GM23338 (cell line): ENCODE measurements around the gene ANO6. TPM values are rescaled to one million over a fixed set of nuclear protein-coding genes. Genes with fewer than 3 reads are reported as not detected.

Experiments used
- ATAC-seq: fragments of 200-7000 bp; cut with Tn5 transposase; 3 replicates; pipeline ENCODE4 v1.9.1; 2020
- DNase-seq: peaks from one replicate; pipeline ENCODE4 v3.0.0-alpha.2; 2015; ENCODE audit warnings: low spot score
- H2AFZ ChIP-seq: fragments of 200-600 bp; sonication (generic); 2 replicates; pipeline ENCODE4 v1.8.0; 2016; ENCODE audit warnings: antibody characterized with exemption, mild to moderate bottlenecking, moderate library complexity
- H3F3A ChIP-seq: fragments of 200-600 bp; sonication (generic); replicated peaks from 2 replicates; pipeline ENCODE4 v1.8.0; 2017; ENCODE audit warnings: antibody characterized with exemption, mixed run types, low read depth
- H3K27ac ChIP-seq: fragments of 200-600 bp; sonication (generic); 2 replicates; pipeline ENCODE4 v1.6.1; 2016; ENCODE audit warnings: low read depth
- H3K27me3 ChIP-seq: fragments of 200-600 bp; sonication (generic); 2 replicates; pipeline ENCODE4 v1.8.0; 2016; ENCODE audit warnings: mild to moderate bottlenecking, mixed run types, moderate library complexity; ENCODE audit not compliant: insufficient read depth
- H3K36me3 ChIP-seq: fragments of 200-600 bp; sonication (generic); 2 replicates; pipeline ENCODE4 v1.8.0; 2016; ENCODE audit warnings: mild to moderate bottlenecking; ENCODE audit not compliant: insufficient read depth
- H3K4me1 ChIP-seq: fragments of 200-600 bp; sonication (generic); 2 replicates; pipeline ENCODE4 v1.8.0; 2016; ENCODE audit warnings: mild to moderate bottlenecking, moderate library complexity; ENCODE audit not compliant: insufficient read depth
- H3K4me2 ChIP-seq: fragments of 200-600 bp; sonication (generic); 2 replicates; pipeline ENCODE4 v1.7.1; 2017; ENCODE audit warnings: mixed run types
- H3K4me3 ChIP-seq: fragments of 200-600 bp; sonication (generic); 2 replicates; pipeline ENCODE4 v1.6.1; 2016; ENCODE audit warnings: mixed run types
- H3K79me2 ChIP-seq: fragments of 200-600 bp; sonication (generic); replicated peaks from 2 replicates; pipeline ENCODE4 v1.8.0; 2017; ENCODE audit warnings: mild to moderate bottlenecking; ENCODE audit not compliant: insufficient read depth
- H3K9me2 ChIP-seq: fragments of 200-600 bp; sonication (generic); 2 replicates; pipeline ENCODE4 v1.8.0; 2017; ENCODE audit not compliant: insufficient read depth
- H4K20me1 ChIP-seq: fragments of 200-600 bp; sonication (generic); replicated peaks from 2 replicates; pipeline ENCODE4 v1.8.0; 2017; ENCODE audit warnings: mild to moderate bottlenecking; ENCODE audit not compliant: insufficient read depth
- H3K27ac Mint-ChIP-seq: 2 replicates; pipeline ENCODE4 v1.8.0; 2020; ENCODE audit warnings: inconsistent platforms, mild to moderate bottlenecking, moderate library complexity, mixed read lengths
- H3K27me3 Mint-ChIP-seq: 3 replicates; pipeline ENCODE4 v1.8.0; 2022; ENCODE audit warnings: low read depth, mild to moderate bottlenecking, moderate library complexity, mixed read lengths, inconsistent platforms; ENCODE audit not compliant: insufficient read depth, poor library complexity
- H3K36me3 Mint-ChIP-seq: 3 replicates; pipeline ENCODE4 v1.8.0; 2021; ENCODE audit warnings: low read depth, mild to moderate bottlenecking, inconsistent platforms, moderate library complexity, mixed read lengths
- H3K4me1 Mint-ChIP-seq: 3 replicates; pipeline ENCODE4 v1.8.0; 2020; ENCODE audit warnings: mild to moderate bottlenecking, inconsistent platforms, mixed read lengths
- H3K4me3 Mint-ChIP-seq: 3 replicates; pipeline ENCODE4 v1.8.0; 2021; ENCODE audit warnings: moderate library complexity, mild to moderate bottlenecking, inconsistent platforms, mixed read lengths
- H3K9me3 Mint-ChIP-seq: 3 replicates; pipeline ENCODE4 v1.8.0; 2020; ENCODE audit warnings: moderate library complexity, mild to moderate bottlenecking, inconsistent platforms, mixed read lengths
- CREB1 ChIP-seq: fragments of 250-450 bp; sonication (Bioruptor Pico); IDR thresholded peaks from 2 replicates; pipeline ENCODE4 v1.5.0; 2020; ENCODE audit warnings: low read depth, mild to moderate bottlenecking, moderate library complexity
- EZH2 ChIP-seq: fragments of 200-600 bp; sonication (generic); IDR thresholded peaks from one replicate; pipeline ENCODE4 v1.8.0; 2017; ENCODE audit warnings: antibody characterized with exemption, mild to moderate bottlenecking, low read depth; ENCODE audit not compliant: unreplicated experiment
- EZH2phosphoT487 ChIP-seq: fragments of 200-600 bp; sonication (generic); IDR thresholded peaks from one replicate; pipeline ENCODE4 v1.8.1; 2018; ENCODE audit warnings: antibody characterized with exemption; ENCODE audit not compliant: unreplicated experiment
- JUNB ChIP-seq: IDR thresholded peaks from one replicate; pipeline ENCODE4 v1.6.1; 2016; ENCODE audit warnings: antibody characterized with exemption; ENCODE audit not compliant: unreplicated experiment
- NANOG ChIP-seq: IDR thresholded peaks from 2 replicates; pipeline ENCODE4 v1.6.1; 2016; ENCODE audit warnings: antibody characterized with exemption, borderline replicate concordance
- STAT1 ChIP-seq: IDR thresholded peaks from one replicate; pipeline ENCODE4 v1.6.1; 2016; ENCODE audit warnings: antibody characterized with exemption; ENCODE audit not compliant: unreplicated experiment
- polyA plus RNA-seq: library from polyadenylated mRNA; unstranded; fragments of >200 nt; fragmentation: Nextera tagmentation; extraction: Ambion mirVana; gene quantifications from 2 replicates; pipeline ENCODE4 v1.2.1, GENCODE V29; 2016
- total RNA-seq: library from RNA; depleted of rRNA; stranded (reverse); fragments of >200 nt; shearing (Covaris generic); gene quantifications from 2 replicates; pipeline ENCODE4 v1.2.3, GENCODE V29; 2014
- TF ChIP-seq, protein P1 (sequence below): fragments of 250-450 bp; sonication (Bioruptor Pico); IDR thresholded peaks from 2 replicates; pipeline ENCODE4 v1.5.0; 2020; ENCODE audit warnings: mild to moderate bottlenecking, moderate library complexity
- TF ChIP-seq, protein P2 (sequence below): IDR thresholded peaks from one replicate; pipeline ENCODE4 v1.6.1; 2018; ENCODE audit warnings: antibody characterized with exemption; ENCODE audit not compliant: unreplicated experiment

The ANO6 gene
- total and polyA plus RNA-seq, 2 experiments from 2014 or later = 21.1 to 48.9 TPM

DNA sequence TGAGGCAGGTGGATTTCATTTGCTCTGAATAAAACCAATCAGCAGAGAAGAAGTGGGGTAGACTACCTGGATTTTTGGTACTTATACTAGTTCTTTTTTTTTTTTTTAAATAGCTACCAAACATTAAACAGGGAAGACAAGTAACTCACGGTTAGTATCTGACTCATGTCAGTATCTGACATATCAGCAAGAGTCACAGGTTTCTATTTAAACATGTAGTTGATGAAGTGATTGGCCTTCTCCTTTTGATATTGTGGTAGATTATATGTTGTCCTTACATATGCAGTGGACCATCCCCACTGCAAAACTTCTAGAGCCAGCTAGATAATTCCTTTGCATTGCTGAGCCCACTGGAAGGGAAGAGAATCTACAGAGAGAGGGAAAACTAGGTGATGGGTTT, 208.0 kb downstream of the ANO6 start:
- Histone ChIP-seq H3F3A (no peaks in the 10 kb centered on the region), H3K27me3 (no peaks in the 10 kb centered on the region), H3K4me2 (no peak overlapping the region), H3K4me1 (peaks cover 21% of the 10 kb centered on the region), H3K79me2 (no peaks in the 10 kb centered on the region), H4K20me1 (no peaks in the 10 kb centered on the region), H3K27ac (no peak overlapping the region), H3K9me2 (no peaks in the 10 kb centered on the region), H2AFZ (no peak overlapping the region), H3K36me3 (peaks cover 3% of the 10 kb centered on the region; the same call in 1 of the 2 replicates), H3K4me3 (no peak overlapping the region)
- no peak overlapping the region for H3K27ac Mint-ChIP-seq
- H3K4me3 Mint-ChIP-seq = no peak overlapping the region
- peaks cover 48% of the 10 kb centered on the region for H3K36me3 Mint-ChIP-seq
- H3K4me1 Mint-ChIP-seq = peaks cover 22% of the 10 kb centered on the region
- H3K9me3 Mint-ChIP-seq = no peaks in the 10 kb centered on the region
- H3K27me3 Mint-ChIP-seq = no peaks in the 10 kb centered on the region
- ATAC-seq (no peak), DNase-seq (no peak)
- TF ChIP-seq, protein P1, sequence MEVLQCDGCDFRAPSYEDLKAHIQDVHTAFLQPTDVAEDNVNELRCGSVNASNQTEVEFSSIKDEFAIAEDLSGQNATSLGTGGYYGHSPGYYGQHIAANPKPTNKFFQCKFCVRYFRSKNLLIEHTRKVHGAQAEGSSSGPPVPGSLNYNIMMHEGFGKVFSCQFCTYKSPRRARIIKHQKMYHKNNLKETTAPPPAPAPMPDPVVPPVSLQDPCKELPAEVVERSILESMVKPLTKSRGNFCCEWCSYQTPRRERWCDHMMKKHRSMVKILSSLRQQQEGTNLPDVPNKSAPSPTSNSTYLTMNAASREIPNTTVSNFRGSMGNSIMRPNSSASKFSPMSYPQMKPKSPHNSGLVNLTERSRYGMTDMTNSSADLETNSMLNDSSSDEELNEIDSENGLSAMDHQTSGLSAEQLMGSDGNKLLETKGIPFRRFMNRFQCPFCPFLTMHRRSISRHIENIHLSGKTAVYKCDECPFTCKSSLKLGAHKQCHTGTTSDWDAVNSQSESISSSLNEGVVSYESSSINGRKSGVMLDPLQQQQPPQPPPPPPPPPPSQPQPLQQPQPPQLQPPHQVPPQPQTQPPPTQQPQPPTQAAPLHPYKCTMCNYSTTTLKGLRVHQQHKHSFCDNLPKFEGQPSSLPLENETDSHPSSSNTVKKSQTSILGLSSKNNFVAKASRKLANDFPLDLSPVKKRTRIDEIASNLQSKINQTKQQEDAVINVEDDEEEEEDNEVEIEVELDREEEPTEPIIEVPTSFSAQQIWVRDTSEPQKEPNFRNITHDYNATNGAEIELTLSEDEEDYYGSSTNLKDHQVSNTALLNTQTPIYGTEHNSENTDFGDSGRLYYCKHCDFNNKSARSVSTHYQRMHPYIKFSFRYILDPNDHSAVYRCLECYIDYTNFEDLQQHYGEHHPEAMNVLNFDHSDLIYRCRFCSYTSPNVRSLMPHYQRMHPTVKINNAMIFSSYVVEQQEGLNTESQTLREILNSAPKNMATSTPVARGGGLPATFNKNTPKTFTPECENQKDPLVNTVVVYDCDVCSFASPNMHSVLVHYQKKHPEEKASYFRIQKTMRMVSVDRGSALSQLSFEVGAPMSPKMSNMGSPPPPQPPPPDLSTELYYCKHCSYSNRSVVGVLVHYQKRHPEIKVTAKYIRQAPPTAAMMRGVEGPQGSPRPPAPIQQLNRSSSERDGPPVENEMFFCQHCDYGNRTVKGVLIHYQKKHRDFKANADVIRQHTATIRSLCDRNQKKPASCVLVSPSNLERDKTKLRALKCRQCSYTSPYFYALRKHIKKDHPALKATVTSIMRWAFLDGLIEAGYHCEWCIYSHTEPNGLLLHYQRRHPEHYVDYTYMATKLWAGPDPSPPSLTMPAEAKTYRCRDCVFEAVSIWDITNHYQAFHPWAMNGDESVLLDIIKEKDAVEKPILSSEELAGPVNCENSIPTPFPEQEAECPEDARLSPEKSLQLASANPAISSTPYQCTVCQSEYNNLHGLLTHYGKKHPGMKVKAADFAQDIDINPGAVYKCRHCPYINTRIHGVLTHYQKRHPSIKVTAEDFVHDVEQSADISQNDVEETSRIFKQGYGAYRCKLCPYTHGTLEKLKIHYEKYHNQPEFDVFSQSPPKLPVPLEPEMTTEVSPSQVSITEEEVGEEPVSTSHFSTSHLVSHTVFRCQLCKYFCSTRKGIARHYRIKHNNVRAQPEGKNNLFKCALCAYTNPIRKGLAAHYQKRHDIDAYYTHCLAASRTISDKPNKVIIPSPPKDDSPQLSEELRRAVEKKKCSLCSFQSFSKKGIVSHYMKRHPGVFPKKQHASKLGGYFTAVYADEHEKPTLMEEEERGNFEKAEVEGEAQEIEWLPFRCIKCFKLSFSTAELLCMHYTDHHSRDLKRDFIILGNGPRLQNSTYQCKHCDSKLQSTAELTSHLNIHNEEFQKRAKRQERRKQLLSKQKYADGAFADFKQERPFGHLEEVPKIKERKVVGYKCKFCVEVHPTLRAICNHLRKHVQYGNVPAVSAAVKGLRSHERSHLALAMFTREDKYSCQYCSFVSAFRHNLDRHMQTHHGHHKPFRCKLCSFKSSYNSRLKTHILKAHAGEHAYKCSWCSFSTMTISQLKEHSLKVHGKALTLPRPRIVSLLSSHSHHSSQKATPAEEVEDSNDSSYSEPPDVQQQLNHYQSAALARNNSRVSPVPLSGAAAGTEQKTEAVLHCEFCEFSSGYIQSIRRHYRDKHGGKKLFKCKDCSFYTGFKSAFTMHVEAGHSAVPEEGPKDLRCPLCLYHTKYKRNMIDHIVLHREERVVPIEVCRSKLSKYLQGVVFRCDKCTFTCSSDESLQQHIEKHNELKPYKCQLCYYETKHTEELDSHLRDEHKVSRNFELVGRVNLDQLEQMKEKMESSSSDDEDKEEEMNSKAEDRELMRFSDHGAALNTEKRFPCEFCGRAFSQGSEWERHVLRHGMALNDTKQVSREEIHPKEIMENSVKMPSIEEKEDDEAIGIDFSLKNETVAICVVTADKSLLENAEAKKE (CRISPR knock-in tag) = no peak
- TF ChIP-seq, protein P2, sequence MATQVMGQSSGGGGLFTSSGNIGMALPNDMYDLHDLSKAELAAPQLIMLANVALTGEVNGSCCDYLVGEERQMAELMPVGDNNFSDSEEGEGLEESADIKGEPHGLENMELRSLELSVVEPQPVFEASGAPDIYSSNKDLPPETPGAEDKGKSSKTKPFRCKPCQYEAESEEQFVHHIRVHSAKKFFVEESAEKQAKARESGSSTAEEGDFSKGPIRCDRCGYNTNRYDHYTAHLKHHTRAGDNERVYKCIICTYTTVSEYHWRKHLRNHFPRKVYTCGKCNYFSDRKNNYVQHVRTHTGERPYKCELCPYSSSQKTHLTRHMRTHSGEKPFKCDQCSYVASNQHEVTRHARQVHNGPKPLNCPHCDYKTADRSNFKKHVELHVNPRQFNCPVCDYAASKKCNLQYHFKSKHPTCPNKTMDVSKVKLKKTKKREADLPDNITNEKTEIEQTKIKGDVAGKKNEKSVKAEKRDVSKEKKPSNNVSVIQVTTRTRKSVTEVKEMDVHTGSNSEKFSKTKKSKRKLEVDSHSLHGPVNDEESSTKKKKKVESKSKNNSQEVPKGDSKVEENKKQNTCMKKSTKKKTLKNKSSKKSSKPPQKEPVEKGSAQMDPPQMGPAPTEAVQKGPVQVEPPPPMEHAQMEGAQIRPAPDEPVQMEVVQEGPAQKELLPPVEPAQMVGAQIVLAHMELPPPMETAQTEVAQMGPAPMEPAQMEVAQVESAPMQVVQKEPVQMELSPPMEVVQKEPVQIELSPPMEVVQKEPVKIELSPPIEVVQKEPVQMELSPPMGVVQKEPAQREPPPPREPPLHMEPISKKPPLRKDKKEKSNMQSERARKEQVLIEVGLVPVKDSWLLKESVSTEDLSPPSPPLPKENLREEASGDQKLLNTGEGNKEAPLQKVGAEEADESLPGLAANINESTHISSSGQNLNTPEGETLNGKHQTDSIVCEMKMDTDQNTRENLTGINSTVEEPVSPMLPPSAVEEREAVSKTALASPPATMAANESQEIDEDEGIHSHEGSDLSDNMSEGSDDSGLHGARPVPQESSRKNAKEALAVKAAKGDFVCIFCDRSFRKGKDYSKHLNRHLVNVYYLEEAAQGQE = no peak
- TF ChIP-seq JUNB = no peak
- no peak for TF ChIP-seq STAT1
- no peak for TF ChIP-seq EZH2phosphoT487
- TF ChIP-seq NANOG = no peak
- no peak for TF ChIP-seq EZH2
- no peak for TF ChIP-seq CREB1 (CRISPR knock-in tag)
